Ramos (cell line): ENCODE data around the gene PPP2CA.
"Not testable (repeated sequence)": the region's sequence is repeated elsewhere in the genome, so short reads cannot be mapped to it uniquely, and the experiment has no call there.

Experiments
- in situ Hi-C: fragments of 300-500 bp; cut with MboI; formaldehyde crosslinking; loops from one replicate; pipeline ENCODE4 v1.14.3; 2022; ENCODE audit warnings: low sequenced_read_pairs; ENCODE audit not compliant: unreplicated experiment

Gene PPP2CA

DNA sequence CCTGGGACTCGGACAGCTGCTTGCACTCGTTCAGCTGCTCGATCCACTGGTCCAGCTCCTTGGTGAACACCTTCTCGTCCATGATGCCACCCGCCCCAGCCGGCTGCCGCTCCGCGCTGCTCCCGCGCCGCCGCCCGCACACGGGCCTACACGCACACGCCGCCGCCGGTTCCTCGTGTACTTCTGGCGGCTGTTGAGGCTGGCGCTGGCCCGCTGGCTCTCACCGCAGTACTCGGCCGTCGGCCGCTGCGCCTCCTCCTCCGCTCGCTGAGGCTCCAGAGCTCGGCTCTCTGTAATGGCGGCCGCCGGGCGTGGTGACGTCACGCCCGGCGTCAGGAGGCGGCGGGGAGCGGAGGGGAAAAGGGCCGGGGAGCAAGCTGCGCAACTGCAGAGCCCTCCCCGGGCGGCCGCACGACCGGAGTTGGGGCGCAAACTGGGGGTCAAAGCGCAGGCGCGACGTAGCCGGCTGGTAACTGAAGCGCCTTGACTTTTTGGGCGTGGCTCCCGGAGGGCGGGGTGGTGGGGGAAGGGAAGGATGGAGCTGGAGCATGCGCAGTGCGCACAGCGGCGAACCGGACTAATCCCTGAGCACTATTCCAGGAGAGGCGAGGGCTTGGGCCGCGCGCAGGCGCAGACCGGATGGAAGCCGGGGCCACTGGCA, at the start of gene PPP2CA:
TSS of gene PPP2CA (minus strand) at position 294 of the 661 bp plus-strand sequence. CDS start at position 82, 212 bp downstream.
- in situ Hi-C loops = no loop called here

DNA sequence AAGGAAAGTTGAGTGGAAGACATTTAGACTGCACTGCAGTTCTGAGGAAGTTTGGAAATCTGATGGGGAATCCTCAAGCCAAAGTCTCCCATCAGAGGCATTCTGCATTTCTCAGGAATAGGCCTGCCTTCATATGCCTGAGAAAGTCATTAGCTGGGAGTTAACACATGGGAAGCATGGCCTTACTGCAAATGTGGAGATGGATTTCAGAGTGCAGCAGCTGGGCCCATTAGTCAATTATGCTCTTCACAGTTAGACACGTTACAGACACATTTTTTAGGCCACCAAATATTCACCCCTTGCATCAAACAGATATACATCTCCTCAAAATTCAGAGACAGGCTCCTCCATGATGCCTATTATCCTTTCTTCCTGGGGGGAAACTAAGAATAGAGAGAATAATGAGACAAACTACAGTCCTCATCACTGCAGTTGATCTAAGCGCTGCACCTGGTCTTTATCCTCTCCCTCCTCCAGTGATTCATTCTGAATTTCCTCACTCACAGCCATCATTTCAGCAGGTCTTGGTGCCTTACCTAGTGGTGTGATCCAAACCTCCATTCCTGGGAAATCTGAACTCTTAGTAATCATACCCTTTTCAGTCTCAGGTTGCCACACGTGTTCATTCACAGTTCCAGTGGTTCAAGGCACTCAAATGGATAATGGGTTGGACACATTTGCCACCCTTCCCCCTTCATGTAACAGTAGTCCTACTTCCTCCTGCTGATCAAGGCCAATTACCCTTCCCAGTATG, 47.9 kb upstream of the PPP2CA start:
- in situ Hi-C loops = no loop called here

GRCh38 chr5:134271059-134271458, 45.2 kb upstream of the PPP2CA start:
- in situ Hi-C loops = no loop called here

DNA sequence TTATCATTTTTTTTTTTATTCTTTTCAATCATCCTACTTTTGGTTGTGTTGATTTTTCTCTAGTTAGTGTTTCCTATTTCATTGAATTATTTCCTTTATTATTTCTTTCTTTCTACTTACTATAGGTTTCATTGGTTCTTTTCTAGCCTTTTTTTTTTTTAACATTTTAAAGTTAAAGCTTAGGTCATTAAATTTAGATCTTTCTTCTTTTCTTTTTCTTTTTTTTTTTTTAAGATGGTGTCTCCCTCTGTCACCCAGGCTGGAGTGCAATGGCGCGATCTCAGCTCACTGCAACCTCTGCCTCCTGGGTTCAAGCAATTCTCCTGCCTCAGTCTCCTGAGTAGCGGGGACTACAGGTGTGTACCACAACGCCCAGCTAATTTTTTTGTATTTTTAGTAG, 43.0 kb upstream of the PPP2CA start:
- in situ Hi-C loops = no loop called here

DNA sequence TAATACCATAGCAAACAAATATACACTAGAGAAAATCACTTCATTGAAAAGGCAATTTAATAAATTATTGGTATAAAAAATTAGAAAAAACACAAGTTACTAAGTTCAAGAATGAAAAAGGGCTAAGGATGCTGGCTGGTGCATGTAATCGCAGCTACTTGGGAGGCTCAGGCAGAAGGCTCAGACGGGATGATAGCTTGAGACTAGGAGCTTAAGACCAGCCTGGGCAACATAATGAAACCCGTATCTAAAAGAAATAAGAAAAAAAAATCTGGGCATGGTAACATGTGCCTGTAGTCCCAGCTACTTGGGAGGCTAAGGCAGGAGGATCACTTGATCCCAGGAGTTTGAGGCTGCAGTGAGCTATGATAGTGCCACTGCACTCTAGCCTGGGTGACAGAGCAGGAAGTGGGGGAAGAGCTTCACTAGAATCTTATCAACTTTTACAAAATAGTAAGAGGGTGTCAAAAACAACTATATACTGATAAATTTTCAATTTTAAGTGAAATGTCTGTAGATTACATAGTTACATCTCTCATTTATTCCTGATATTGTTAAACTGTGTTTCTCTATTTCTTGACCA, 42.2 kb upstream of the PPP2CA start:
- in situ Hi-C loops = no loop called here

- in situ Hi-C loops = no loop called here
Measured at GRCh38 chr5:134267366-134268018, 41.6 kb upstream of the PPP2CA start.

DNA sequence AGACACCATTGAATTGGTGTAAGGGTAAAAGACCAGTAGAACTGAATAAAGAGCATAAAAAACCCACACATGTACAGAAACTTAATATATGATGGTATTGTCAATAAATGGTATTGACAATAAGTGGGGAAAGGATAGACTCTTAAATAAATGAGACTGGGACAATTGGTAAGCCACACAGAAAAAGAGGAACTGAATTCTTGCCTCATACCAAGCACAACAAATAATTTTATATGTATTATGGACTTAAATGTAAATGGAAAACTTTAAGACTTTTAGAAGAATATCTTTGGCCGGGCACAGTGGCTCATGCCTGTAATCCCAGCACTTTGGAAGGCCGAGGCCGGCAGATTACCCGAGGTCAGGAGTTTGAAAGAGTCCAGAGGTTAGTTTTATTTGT, 37.9 kb upstream of the PPP2CA start:
- in situ Hi-C loops = no loop called here

DNA sequence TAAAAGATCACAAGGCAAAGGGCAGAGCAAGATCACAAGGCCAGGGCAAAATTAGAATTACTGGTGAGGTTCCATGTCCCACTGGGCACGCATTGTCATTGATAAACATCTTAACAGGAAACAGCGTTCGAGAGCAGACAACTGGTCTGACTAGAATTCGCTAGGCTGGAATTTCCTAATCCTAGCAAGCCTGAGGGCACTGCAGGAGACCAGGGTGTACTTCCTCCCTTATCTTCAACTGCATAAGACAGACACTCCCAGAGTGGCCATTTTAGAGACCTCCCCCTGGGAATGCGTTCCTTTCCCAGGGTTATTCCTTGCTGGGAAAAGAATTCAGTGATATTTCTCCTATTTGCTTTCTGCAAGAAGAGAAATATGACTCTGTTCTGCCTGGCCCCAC, 36.8 kb upstream of the PPP2CA start:
- in situ Hi-C loops = not testable (repeated sequence)

- in situ Hi-C loops = no loop called here
Measured at GRCh38 chr5:134258896-134259295, 33.0 kb upstream of the PPP2CA start.

- in situ Hi-C loops = no loop called here
Measured at GRCh38 chr5:134257176-134257575, 31.3 kb upstream of the PPP2CA start.

DNA sequence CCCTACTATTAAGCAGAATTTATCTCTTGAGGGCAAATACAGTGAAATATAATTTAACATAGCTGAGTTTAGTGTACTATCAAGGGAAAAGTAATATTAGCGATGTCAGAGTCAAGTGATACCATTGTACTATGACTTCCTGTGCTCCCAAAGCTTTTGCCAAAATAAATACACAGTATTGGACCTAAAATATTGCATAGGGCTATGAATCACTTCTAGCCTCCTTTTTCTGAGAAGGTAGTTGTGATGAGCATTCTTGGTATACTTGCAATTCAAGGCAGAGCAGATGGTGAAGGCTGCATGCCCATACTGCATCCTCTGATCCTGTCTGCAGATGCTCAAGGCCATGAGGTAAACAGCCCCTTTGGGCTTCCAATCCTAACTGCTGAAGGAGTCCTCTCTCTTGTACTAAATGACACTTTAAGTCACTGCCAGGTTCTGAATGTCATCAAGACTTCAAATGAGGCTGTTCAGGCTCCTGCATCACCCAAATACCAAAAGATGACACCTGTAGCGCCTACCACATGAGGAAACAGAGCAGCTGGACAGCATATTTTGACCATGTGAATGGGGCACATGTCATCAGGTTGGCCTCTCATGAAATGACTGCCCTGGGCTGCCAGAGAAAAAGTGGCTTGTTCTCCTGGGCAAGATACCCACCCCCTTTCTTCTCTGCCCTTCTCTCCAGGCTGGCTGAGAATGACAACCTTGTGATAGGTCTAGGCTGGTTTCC, 29.7 kb upstream of the PPP2CA start:
- in situ Hi-C loops = no loop called here

DNA sequence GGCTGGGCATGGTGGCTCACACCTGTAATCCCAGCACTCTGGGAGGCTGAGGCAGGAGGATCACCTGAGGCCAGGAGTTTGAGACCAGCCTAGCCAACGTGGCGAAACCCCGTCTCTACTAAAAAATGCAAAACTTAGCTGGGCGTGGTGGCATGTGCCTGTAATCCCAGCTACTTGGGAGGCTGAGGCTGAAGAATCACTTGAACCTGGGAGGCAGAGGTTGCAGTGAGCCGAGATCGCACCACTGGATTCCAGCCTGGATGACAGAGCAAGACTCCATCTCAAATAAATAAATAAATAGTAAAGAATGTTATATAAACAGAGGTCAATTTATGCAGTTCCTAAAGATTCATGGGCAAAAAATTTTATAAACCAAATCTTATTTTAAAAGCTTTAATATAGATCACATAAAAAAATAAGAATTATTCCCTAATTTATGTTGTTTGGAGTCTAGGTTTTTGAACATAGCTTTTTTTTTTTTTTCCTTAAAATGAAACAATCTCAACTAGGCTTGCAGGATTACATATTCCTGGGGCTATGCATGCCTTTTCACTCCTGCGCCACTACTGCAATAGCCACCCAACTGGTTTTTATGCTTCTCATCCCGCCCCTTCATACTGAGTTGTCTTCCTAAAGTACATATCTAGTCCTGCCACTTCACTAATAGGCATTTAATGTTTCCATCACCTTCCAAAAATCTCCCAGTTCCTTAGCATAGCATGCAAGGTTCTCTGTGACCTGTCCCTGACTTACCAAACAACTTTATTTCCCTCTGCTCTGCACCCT, 27.7 kb upstream of the PPP2CA start:
- in situ Hi-C loops = not testable (repeated sequence)

DNA sequence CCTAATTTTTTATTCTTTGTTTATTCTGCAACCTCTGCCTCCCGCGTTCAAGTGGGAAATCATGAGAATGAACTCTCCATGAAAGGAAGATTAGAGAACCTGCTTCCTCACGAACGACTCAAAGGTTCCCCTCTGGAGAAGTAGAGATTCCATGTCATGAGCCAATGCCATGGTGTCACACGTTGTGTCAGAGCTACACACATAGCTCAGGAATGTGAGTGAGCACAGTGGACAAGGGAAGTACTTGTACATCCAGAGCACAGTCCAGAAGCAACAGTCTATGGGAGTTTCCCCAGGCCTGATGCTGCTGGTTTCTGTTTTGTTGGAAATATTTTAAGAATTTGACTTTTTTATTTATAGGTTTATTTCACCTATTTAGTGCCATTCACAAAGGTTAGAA, 26.8 kb upstream of the PPP2CA start:
- in situ Hi-C loops = no loop called here

DNA sequence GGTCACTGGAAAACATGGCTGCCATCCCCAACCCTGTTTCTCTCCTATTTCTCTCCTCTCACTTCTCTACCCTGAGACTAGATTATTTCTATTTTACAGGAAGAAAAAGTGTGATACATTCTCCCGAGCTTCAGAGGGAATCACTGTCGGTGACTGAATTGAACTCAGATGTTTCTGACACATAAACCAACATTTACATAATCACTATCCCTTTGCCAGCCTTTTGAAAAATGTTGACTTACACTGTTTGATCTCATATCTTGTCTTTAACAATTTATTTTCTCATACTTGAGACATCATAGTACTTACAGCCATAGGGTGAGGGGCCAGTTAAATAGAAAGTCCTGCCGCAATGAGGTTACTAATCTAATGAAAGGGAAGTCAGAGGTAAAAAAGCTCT, 25.1 kb upstream of the PPP2CA start:
- in situ Hi-C loops = no loop called here

DNA sequence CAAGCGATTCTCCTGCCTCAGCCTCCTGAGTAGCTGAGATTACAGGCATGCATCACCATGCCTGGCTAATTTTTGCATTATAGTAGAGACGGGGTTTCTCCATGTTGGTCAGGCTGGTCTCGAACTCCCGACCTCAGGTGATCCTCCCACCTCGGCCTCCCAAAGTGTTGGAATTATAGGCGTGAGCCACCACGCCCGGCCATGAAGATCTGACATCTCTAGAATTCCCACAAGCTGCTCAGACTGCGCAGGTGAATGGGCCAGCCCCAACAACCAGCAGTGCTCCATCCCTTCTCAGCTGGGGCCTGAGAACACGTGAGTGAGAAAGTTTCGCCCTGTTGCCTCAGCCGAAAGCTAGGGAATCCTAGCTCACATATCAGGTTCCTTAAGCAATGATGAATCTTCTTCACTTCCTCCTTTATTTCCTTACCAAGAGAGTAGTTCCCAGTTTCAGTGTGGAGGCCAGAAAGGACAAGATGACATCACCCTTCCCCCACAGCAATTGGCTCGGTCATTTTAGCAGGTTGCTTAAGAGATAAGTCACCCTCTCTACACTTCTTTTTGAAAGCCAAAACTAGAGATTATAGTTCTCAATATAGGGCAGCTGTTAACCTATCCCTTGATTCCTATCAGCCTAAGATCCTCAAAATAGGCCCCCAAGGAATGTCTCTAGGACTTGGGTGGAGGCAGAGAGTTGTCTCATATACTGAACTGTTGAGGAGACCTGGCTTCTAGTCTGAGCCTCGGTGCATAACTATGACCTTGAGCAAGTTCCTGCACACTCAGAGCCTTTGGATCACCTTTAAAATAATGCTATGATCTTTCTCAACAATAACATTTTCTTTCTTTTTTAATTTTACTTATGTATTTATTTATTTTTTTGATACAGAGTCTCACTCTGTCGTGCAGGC, 23.9 kb upstream of the PPP2CA start:
- in situ Hi-C loops = no loop called here

DNA sequence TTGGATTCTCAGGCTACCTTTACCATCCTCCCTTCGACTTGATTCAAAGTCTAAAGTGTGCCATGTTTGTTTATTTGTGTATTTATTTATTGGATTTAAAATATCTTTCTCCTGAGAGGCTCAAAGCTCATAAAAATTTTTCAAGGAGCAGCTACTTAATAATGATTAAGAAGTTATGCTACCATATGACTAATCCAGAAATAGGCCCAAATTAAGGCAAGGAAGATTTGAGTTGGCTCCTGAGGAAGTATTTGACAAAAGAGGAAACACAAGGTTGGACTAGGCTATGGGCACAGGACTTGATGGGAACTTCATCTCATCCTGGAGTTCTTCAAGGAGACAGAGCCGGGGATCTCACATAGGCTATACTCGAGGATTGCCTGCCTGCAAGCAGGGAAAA, 22.4 kb upstream of the PPP2CA start:
- in situ Hi-C loops = no loop called here

GRCh38 chr5:134247428-134248224, 21.8 kb upstream of the PPP2CA start:
- in situ Hi-C loops = no loop called here
